Right lobe of liver (tissue), 4 donors: ENCODE data around the gene FUT6.

Source experiments
- POLR2A ChIP-seq: fragments of 450-650 bp; IDR thresholded peaks from one replicate; pipeline ENCODE4 v1.6.1; 2017; ENCODE audit warnings: antibody characterized with exemption, mild to moderate bottlenecking
- TF ChIP-seq, protein P1 (sequence below), 4 donors: fragments of 200-600 bp in 3 of 4; fragments of 450-650 bp in 1 of 4; IDR thresholded peaks; one replicate each; pipeline versions ENCODE4 v1.5.1 to v1.8.0; 2016 to 2022; ENCODE audit warnings: antibody characterized with exemption in 4 of 4, mild to moderate bottlenecking in 2 of 4
- donor health status: DM: no; HTN: no; CAD: no.
- donor health status: DM: no; HTN: no; CAD: no.
- donor health status: DM: no; HTN: yes; CAD: no.

DNA sequence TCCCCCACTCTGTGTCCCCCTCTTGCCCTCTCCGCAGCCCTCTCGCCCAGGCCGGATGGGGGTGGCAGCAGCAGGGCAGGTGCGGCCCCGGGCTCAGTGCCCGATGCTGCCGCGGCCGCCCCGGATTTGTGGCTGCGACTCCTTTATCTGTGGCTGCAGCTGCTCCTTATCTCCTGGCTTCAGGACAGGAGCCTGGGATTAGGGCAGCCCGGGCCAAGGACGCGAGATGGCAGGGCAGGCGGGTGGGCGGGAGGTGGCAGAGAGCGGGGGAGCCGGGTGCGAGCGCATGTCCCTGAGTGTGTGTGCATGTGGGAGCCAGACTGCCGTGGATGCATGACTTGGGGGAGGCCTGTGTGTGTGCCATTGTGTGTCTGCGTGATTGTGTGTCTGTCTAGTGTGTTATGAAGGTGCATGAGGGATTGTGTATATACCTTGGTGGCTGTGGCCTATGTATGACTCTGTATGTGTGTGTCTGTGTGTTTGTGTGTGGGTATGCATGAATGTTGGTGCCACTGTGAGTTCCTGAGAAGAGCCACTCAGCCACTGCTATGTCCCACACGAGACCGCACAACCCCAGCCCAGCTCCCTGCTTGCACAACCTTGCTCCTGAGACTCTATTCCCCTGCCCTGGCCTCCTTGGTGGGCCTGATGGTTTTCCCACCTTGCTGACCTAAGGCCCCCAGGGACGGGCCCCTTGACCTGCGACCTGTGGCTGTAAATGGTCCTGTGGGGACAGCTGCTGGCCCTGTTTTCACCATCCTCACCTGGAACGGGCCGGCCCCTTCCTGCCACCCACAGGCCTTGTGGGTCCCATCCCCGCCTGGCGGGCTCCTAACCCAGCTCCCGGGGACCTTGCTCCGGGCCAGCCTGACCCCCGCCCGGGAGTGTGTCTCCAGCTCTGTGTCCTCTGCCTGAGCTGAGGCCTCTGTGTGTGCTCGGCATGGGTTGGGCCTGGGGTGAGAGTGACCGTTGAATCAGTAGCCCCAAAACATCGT is 40.0 kb downstream of the FUT6 start:
- TF ChIP-seq, protein P1, sequence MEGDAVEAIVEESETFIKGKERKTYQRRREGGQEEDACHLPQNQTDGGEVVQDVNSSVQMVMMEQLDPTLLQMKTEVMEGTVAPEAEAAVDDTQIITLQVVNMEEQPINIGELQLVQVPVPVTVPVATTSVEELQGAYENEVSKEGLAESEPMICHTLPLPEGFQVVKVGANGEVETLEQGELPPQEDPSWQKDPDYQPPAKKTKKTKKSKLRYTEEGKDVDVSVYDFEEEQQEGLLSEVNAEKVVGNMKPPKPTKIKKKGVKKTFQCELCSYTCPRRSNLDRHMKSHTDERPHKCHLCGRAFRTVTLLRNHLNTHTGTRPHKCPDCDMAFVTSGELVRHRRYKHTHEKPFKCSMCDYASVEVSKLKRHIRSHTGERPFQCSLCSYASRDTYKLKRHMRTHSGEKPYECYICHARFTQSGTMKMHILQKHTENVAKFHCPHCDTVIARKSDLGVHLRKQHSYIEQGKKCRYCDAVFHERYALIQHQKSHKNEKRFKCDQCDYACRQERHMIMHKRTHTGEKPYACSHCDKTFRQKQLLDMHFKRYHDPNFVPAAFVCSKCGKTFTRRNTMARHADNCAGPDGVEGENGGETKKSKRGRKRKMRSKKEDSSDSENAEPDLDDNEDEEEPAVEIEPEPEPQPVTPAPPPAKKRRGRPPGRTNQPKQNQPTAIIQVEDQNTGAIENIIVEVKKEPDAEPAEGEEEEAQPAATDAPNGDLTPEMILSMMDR (IDR thresholded peaks at IDR 0.05) = no peak
- no peak for TF ChIP-seq POLR2A
